Stimulated activated CD4-positive, alpha-beta T cell treated with anti-CD3 and anti-CD28 coated beads, Interleukin-12 subunit alpha, Interleukin-12 subunit beta, amount 100 ng/mL, for 4 hours (primary cell): ENCODE measurements around the gene DAGLB.
A peak's percentile ranks its signal among the peaks of the same experiment; 100 is the strongest.
"Not testable (repeated sequence)": the region's sequence is repeated elsewhere in the genome, so short reads cannot be mapped to it uniquely, and the experiment has no call there.

ENCODE experiments used
- DNase-seq: peaks from one replicate; pipeline ENCODE4 v3.0.0-alpha.2; 2020

Gene DAGLB

DNA sequence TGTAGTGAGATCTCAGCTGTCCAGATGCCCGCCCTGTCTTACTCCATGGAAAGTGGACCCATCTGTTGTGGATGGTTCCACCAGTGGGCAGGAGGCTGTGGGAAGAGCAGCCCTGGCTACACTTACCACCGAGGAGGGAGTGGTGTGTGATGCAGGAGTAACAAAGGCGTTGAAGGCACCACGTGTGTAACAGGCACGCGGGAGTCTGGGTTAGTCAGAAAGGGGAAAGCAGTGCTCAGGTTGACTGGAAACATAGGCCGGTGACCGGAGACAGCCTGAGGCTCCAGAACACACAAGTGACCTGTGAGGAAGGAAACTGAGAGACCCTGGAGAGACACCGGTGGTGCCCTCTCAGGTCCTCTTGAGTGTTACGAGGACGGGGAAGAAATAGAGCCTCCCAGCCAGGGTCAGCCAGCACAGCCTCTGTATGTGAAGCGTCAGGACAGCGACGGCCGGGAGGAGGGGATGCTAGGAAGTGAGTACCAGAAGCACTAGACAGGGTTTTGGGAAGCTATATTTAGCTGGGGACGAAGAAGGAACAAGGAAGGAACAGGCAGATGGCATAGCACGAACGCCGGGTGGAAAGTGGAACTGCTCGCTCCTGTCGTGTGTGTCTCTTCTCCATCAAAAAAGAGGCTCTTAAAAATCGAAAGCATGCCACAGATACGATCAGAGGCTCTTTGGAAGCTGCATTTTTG lies 51.7 kb downstream of the DAGLB start:
- no peak for DNase-seq

DNA sequence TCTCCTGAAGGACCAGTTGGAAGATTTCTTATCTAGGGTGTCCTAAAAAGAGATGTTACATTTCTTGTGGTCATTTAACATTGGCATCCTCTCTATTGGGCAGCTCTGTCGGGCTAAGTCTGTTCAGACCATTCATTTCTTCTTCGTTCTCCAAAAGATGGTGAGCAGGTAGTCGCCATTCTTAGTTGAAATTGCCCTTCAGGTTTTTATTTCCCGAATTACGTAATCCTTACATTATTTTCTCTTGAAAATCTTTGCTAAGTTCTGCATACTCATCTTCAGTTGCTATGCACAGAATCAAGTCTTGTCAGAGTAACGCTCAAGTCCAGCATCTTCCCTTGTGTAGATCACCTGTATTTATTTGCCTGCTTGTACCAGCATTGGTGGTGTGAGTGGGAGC lies 53.6 kb downstream of the DAGLB start:
- no peak for DNase-seq

DNA sequence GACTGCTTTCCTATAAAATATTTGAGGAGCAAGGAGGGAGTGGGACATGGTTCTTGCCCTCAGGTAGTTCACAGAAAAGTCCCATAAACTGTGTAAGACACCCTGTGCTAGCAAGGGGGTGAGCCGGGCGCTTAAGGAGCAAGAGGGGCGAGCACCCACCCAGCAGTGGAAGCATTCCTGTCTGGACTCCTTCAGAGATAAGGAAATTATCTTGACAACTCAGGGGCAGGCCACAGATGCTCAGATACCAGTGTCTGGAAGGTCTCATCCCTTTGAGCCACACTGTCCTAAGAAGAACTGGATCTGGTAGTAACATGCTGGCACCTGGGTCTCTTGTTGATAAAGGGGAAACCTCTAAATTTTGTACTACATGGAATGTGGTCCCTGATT lies 54.1 kb downstream of the DAGLB start:
- no peak for DNase-seq

DNA sequence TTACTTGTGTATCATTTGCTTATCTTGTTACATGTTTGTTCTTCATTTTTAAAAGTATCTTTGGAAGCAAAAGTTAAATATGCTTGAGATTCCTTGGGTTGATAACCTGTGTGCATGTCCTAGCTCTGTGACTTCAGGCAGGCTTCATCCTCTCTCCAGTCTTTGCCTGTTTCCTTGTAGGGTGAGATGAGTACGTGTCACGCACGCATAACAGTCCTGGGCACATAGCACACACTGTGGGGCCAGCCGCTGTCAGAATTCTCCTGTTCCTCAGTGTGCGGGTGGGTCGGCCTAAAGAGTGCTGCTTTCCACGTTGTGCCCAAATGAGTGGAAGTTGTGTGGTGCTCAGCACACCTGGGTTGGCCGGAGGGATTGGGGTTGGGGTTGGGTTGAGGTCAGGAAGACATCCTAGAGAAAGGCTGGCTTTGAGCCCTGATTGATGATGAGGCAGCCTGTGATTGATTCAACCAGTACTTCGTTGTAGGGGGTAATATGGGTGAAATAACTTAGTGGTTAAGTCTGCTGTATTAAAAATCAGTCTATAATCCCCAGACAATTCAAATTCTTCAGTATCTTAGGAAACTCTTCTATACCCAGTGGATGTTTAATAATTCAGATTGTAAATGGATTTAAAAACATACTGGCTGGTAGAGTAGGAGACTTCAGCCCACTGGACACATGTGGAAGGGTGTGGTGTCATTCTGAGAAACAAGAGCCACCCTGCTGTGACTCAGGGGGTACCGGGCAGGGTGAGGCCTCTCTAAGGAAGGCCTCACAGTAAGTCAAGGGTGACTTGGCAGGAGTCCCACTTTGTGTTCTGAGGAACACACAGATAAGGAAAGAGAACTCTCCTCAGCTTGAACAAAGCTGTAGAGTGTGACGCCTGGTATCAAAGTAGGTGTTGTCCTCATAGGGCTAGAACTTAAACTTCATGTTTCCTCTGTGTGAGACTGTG lies 54.8 kb downstream of the DAGLB start:
- DNase-seq, result no peak

DNA sequence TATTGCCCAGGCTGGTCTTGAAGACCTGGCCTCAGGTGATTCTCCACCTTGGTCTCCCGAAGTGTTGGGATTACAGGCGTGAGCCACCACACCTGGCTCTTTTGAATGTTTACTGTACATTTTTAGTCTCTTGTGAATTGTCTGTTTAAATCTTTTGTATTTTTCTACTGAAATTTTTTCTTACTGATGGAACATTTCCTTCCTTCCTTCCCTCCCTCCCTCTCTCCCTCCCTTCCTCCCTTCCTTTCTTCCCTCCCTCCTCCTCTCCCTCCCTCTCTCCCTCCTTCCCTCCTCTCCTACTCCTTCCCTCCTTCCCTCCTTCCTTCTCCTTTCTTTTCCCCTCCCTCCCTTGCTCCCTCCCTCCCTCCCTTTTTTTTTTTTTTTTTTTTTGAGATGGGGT lies 58.0 kb downstream of the DAGLB start:
- no peak for DNase-seq

DNA sequence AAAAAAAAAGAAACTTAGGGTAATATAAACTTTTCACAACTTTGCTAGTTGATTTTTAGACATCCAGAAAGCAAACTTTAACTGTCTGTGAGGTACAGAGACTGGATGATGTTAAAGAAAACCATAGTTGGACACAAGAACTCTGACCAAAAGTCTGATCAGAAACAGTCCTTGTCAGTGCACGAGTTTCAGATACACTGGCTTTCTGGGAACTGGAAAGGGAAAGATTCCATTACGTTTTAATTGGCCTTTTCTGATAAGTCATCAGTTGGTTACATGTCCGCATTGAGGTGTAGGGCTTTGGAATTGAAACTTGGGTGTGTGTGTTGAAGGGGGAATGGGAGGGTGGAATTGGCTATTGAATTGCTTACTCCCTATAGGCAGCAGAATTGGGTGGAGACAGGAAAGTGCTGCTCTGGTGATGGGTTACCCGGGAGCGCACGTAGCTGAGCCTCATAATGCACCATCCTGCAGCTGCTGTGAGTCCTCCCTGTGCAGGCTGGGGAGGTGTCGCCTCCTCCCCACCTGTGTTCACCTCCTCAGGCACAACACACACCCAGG lies 59.9 kb downstream of the DAGLB start:
- no peak for DNase-seq

DNA sequence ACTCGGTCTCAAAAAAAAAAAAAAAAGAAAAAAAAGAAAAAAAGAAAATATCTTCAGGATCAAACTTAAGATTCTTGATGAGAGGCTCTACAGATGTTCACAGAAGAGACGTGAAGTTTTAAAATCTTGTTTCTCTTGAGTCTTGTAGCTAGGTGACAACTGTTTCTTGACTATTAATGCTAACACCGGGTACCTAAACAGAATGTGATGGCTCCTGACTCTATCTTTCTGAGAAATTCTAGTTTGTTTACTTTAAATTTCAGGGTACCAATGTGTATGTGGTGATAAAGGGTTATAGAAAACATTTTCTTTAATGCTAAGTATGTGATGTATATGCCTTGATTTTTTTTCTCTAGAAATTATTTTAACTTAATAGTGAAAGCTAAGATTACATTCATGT lies 61.0 kb downstream of the DAGLB start:
- no peak for DNase-seq

DNA sequence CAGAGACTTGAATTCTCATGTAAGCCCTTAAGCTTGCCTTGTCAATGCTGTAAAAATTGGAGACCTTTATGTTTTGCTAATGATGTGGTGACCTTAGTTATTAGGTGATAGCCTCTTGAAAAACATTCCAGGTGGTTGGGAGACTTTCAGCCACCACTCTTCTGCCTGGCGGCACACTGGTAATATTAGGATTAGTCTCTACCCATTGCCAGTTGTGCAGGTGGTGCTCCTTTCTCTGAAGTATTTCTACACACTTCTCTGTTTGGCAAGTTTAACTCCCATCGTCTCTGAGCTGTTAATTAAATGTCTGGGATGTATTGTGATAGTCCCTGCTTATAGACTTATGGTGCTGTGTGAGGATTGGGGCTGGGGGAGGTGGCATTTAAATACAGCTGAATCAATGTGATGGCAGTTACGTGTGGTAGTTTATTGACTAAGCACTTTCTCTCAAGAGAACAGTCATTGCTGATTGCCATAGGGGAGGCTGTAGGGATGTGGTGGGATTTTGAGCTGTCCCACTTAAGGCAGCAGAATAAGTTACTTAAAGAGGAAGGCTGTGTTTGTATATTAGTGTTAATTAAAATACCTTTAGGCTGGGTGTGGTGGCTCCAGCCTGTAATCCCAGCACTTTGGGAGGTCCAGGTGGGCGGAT lies 61.7 kb downstream of the DAGLB start:
- DNase-seq, result no peak

DNA sequence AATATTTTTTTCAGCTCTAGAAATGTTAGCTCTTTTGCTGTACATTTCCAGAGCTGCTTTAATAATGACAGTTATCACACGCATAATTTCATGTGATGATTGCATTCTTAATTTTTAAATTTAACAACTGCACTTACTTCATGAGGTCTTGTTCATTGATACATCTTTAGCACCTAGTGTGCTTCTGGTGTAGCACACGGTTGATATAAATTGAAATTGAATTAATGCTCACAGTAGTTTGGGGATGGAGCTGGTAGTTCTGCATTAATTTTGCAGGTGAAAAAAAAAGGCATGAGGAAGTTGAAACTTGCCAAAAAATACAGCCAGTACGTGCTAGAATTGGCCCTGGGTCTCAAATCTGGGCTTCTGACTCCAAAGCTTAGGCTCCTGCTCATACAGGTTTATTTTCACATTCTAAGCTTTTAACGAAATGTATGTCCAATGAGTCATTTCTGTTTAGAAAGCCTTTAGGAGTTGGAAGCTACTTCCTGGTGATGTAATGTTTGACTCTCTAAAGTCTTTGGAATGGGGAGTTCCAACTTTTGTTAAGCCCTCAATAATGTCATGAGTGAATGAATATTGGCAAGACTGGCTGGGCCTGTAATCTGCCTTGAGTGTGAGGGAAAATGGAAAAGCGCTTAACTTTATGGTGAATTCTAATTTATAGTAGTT lies 62.5 kb downstream of the DAGLB start:
- no peak for DNase-seq

DNA sequence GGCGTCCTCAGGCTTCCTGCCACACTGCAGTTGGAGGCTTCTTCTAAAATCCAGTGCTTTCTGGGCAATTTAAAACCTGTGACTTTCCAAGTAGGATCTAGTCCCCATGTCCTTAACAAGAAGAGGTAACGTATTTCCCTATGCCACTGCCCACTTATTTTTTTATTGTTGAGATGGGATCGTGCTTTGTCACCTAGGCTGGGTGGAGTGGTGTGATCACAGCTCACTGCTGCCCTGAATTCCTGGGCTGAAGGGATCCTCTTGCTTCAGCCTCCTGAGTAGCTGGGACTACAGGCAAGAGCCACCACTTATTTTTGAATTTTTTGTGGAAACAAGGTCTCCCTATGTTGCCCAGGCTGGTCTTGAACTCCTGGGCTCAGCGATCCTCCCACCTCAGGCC lies 63.4 kb downstream of the DAGLB start:
- DNase-seq, result no peak

DNA sequence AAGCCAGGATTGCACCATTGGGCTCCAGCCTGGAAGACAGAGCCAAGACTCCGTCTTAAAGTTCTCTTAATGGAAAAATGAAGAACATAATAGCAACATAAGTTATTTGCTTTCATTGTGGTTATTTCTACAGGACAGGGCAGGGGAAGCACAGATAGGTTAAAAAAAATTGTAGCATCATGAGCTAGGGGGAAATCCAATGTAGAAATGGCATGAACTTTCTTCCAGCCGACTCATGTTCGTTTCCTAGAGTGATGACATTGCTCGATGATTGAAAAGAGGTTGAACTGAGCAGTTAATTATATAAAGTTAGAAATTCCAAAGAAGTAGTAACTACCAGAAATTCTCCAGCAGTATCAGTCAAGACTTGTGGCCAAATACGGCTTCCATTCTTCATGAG lies 64.9 kb downstream of the DAGLB start:
- no peak for DNase-seq

DNA sequence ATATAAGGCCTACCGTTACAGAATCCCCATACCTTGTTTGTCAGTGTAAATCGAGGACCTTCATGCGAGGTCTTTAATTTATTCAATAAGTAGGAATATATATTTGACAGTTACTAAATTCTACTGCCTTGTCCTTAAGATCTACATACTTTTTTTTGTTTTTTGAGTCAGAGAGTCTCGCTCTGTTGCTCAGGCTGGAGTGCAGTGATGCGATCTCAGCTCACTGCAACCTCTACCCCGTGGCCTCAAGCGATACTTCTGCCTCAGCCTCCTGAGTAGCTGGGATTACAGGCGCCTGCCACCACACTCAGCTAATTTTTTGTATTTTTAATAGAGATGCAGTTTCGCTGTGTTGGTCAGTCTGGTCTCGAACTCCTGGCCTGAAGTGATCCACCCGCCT lies 65.9 kb downstream of the DAGLB start:
- DNase-seq, result not testable (repeated sequence)

DNA sequence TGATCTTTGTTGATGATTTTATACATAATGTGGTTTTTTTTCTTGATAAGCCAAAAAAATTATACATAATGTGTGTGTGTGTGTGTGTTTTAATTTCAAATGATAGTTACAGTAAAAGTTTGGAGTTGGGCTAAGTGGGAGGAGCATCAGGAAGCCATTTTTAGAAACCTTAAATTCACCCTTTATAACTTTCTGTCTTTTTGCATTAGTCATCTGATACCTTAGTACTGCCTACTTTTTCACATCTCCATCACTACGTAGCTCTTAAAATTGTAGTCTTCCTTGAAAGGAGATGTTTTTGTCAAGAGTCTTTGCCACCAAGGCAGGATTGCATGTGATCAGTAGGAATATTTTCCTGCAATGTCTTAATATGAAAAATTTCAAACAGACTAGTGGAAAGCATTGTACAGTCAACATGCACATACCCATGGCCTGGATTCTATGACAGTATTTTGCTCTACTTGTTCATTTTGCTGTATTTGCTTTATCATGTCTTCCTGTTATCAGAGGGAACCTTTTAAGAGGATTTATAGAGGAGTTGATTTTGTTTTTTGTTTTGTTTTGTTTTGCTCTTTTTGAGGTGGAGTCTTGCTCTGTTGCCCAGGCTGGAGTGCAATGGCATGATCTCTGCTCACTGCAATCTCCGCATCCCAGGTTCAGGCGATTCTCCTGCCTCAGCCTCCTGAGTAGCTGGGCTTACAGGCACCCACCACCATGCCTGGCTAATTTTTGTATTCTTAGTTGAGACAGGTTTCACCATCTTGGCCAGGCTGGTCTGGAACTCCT lies 67.3 kb downstream of the DAGLB start:
- no peak for DNase-seq

DNA sequence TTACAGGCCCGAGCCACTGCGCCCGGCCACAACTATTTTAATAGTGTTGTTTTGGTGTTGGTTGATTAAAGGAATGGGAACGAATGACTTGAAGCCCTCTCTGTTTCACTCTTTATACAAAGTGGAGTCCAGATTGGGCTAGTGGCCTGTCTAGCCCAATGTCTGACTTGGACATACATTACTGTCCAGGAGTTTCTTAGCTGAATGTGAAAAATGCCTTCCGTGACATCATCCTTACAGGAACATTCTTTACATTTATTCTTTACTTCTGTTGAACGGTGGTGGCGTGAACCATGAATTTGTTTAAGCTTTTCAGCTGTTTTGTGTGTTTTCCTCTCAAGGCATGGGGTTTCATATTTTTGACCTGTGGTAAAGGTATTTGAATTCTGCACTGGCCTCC lies 67.9 kb downstream of the DAGLB start:
- no peak for DNase-seq

DNA sequence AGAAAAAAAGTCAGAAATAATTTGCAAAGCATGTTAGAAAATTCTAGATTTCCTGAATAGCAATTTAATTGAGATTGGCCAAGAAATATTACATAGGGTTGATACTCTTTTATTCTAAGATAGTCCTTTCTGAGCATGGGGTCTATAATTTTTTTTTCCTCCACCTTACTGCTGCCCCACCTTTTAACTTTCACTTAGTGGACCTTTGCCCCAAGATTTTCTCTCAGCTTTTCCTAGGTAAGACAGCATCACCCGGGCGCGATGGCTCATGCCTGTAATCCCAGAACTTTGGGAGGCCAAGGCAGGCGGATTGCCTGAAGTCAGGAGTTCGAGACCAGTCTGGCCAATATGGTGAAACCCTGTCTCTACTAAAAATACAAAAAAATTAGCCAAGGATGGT lies 69.2 kb downstream of the DAGLB start:
- not testable (repeated sequence) for DNase-seq

DNA sequence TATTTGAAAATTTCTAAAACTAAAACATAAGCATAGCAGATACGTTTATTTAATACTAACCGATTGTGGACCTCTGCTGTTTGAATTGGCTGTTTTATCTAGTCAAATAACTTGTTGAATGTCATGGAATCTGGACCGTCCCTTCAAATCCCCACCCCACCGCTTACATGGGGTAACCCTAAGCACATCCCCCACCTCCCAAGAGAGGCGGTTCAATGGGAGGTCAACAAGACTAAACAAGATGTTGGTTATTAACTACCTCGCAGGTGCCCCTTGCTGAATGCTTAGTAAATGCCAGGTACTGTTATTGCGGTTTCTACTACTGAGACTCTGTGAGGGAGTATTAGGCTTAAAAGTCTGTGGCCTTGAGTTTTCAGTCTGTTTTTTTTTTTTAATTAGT lies 70.9 kb downstream of the DAGLB start:
- no peak for DNase-seq

DNA sequence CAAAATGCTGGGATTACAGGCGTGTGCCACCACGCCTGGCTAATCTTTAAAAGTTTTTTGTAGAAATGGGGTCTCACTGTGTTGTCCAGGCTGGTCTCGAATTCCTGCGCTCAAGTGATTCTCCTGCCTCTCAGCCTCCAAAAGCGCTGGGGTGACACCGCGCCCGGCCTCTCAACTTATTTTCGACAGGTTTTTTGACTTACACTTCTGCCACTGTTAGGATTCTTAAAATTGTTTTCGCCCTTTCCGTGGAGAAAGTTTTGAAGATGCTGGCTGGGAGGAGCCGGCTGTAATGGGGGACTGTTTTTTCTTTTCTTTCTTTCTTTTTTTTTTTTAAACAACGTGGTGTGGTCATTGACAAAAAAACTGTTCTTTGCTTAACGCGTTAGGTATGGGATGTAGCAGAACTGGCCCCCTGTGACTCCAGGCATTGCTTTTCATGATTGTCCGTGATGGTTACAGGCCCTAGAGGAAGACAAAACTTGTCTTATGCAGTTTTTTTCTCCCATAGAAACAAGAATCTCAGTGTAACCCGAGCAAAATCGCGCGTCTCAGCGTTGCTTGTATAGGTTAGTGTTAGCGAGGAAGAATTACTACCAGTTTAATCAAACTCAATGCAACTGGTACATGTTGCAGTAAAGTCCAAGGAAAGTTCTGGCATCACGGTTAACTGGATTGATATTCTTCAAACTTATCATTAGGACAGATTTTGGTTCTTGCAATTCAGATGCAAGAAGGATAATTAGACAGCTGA lies 72.2 kb downstream of the DAGLB start:
- peak; percentile 9 for DNase-seq

DNA sequence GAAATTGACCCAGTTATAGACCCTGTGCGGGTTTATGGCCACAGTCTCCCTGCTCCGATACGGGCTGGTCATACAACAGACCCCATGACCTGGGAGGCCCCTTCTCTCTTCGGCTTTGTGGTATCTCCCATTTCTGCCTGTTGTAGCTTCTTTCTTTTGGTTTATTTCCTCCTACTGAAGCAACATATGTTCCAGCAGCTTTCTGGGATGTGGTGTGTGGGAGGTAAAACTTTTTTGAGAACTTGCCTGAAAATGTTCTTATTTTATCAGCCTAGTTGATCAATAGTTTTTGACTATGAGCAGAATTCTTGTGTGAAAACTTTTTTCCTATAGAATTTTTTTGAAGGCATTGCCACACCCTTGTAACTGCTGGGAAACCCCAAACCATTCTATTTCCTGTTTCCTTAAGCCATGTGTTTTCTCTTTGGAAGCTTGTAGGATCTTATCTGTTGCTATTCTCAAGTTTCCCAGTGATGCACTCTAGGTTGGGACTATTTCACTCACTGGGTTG lies 80.0 kb downstream of the DAGLB start:
- DNase-seq, result no peak

DNA sequence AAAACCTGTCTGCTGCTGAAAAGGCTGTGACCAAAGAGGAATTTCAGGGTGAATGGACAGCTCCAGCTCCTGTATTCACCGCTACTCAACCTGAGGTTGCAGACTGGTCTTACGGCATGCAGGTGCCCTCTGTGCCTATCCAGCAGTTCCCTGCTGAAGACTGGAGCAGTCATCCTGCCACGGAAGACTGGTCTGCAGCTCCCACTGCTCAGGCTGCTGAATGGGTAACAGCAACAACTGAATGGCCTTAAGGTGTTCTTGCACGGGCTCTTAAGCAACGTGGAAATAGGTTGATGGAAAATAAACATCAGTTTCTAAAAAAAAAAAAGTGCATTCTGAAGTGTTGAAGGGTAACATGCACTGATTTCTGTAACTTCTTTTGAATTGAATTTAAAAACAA lies 82.3 kb downstream of the DAGLB start:
- DNase-seq, result no peak

DNA sequence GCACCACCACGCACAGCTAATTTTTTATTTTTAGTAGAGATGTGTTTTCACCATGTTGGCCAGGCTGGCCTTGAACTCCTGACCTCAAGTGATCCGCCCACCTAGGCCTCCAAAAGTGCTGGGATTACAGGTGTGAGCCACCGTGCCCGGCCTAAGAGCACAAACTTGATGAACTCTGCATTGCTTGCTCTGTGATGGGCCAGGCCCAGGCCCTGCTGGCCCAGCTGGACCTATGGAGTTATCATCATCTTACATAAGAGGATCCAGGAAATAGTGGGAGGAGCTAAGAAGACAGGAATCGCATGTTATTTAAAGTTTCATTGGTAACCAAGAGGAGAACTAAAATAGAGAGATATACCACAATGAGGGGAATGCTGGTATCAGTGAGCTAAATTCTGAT lies 86.9 kb downstream of the DAGLB start:
- DNase-seq, result no peak

DNA sequence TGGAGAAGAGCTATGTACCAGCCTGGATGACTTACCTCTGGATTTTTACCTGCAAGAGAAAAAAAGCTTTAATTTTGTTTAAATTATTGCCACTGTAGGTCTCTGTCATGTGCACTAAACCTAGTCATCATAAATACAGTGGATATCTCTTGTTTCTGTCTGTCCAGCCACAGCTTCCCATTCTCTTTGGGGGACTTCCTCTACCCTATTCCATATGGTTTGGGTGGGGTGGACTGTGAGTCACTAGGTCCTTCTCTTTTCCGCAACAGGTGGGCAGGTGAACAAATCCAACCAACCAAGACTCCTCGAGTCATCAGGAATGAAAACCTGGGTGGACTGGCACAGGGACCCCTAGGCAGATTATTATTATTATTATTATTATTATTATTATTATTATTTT lies 88.0 kb downstream of the DAGLB start:
- no peak for DNase-seq
